Measurements from ENCODE around the gene CRYGB. TPM values are rescaled to one million over a fixed set of nuclear protein-coding genes. Genes with fewer than 3 reads are reported as not detected.
"Not testable (repeated sequence)": the region's sequence is repeated elsewhere in the genome, so short reads cannot be mapped to it uniquely, and the experiment has no call there.

CRYGB gene
- total and polyA plus RNA-seq, 7 donors, result not detected

- Histone ChIP-seq H3K4me1 (peaks cover 0 to 6% (median 3%) of the 10 kb centered on the region in 4 donors), H3K9me3 (no peaks in the 10 kb centered on the region), H3K27me3 (peaks cover 0 to 22% (median 11%) of the 10 kb centered on the region in 3 donors), H3K36me3 (no peaks in the 10 kb centered on the region), H3K27ac (no peak overlapping the region), H3K4me3 (no peak overlapping the region)
- WGBS, 2 donors, result 91 to 97% methylated on average over 4 of the region's 4 CpGs
- TF ChIP-seq POLR2AphosphoS5 (IDR thresholded peaks at IDR 0.05), result no peak
- TF ChIP-seq CTCF (IDR thresholded peaks at IDR 0.05), result no peak
- TF ChIP-seq POLR2A (IDR thresholded peaks at IDR 0.05), result no peak
- TF ChIP-seq EP300 (IDR thresholded peaks at IDR 0.05), result no peak
- intact Hi-C loops (cut with DNase I), result no loop called here
- no peak for DNase-seq
These were observed 18.9 kb downstream of the CRYGB start for GRCh38 chr2:208127090-208127489.

- 28 to 74% methylated on average over 4 of the region's 4 CpGs for WGBS, 2 donors
- TF ChIP-seq POLR2AphosphoS5 (IDR thresholded peaks at IDR 0.05), result no peak
- TF ChIP-seq POLR2A (IDR thresholded peaks at IDR 0.05), result no peak
- TF ChIP-seq CTCF (IDR thresholded peaks at IDR 0.05), result no peak
- TF ChIP-seq EP300 (IDR thresholded peaks at IDR 0.05), result no peak
- no peak for DNase-seq
- no peaks in the 10 kb centered on the region for H3K9me3 ChIP-seq
- intact Hi-C loops (cut with DNase I), result no loop called here
- peaks cover 0 to 26% (median 11%) of the 10 kb centered on the region in 3 donors for H3K27me3 ChIP-seq
- no peak overlapping the region for H3K4me3 ChIP-seq
- H3K36me3 ChIP-seq, result no peaks in the 10 kb centered on the region
- no peak overlapping the region for H3K27ac ChIP-seq
- peaks cover 0 to 6% (median 3%) of the 10 kb centered on the region in 4 donors for H3K4me1 ChIP-seq
These were observed 20.7 kb downstream of the CRYGB start for GRCh38 chr2:208125251-208125650.

- H3K9me3 ChIP-seq; DNase-seq; intact Hi-C loops (cut with DNase I); H3K36me3 ChIP-seq; H3K27ac ChIP-seq; H3K4me1 ChIP-seq: not testable (repeated sequence)
- Histone ChIP-seq H3K4me3 (peak within 1 kb of the TSS in 2 of 4 donors; percentile 13 to 23), H3K27me3 (peaks cover 0 to 26% (median 11%) of the 10 kb centered on the region in 3 donors)
- 15 to 47% methylated on average over 46 of the region's 46 CpGs for WGBS, 2 donors
These were observed 21.8 kb downstream of the CRYGB start, which contains the start of gene CRYGD for GRCh38 chr2:208124013-208124715. Gene CRYGD, minus strand, starts transcription at chr2:208124524. Its CDS starts 51 bp downstream, at chr2:208124473.

GRCh38 chr2:208122248-208122647 is 23.7 kb downstream of the CRYGB start:
- Histone ChIP-seq H3K27me3 (peaks cover 0 to 26% (median 11%) of the 10 kb centered on the region in 3 donors), H3K9me3 (no peaks in the 10 kb centered on the region), H3K4me3 (no peak overlapping the region), H3K27ac (no peak overlapping the region), H3K4me1 (peaks cover 0 to 6% (median 3%) of the 10 kb centered on the region in 4 donors), H3K36me3 (no peaks in the 10 kb centered on the region)
- TF ChIP-seq EP300 (IDR thresholded peaks at IDR 0.05), result no peak
- TF ChIP-seq POLR2AphosphoS5 (IDR thresholded peaks at IDR 0.05), result no peak
- TF ChIP-seq CTCF (IDR thresholded peaks at IDR 0.05), result no peak
- TF ChIP-seq POLR2A (IDR thresholded peaks at IDR 0.05), result no peak
- 91 to 98% methylated on average over 1 of the region's 1 CpG for WGBS, 2 donors
- intact Hi-C loops (cut with DNase I), result no loop called here
- no peak for DNase-seq

GRCh38 chr2:208118918-208119317 is 27.0 kb downstream of the CRYGB start:
- peaks cover 0 to 11% (median 5%) of the 10 kb centered on the region in 3 donors for H3K27me3 ChIP-seq
- H3K27ac ChIP-seq, result no peak overlapping the region
- intact Hi-C loops (cut with DNase I), result no loop called here
- no peak overlapping the region for H3K4me3 ChIP-seq
- no peak for DNase-seq
- H3K4me1 ChIP-seq, result peaks cover 0 to under 1% (median under 1%) of the 10 kb centered on the region in 4 donors
- WGBS, 2 donors, result 97% methylated on average over 3 of the region's 3 CpGs
- H3K36me3 ChIP-seq, result no peaks in the 10 kb centered on the region
- H3K9me3 ChIP-seq, result no peaks in the 10 kb centered on the region
- no peak for TF ChIP-seq POLR2AphosphoS5 (IDR thresholded peaks at IDR 0.05)
- no peak for TF ChIP-seq CTCF (IDR thresholded peaks at IDR 0.05)
- TF ChIP-seq EP300 (IDR thresholded peaks at IDR 0.05), result no peak
- TF ChIP-seq POLR2A (IDR thresholded peaks at IDR 0.05), result no peak

GRCh38 chr2:208117390-208117789 is 28.6 kb downstream of the CRYGB start:
- H3K27ac ChIP-seq; intact Hi-C loops (cut with DNase I): not testable (repeated sequence)

More at GRCh38 chr2:208117390-208117789, 28.6 kb downstream of the CRYGB start:
- not testable (repeated sequence) for H3K9me3 ChIP-seq, H3K36me3 ChIP-seq, H3K4me3 ChIP-seq, DNase-seq, H3K4me1 ChIP-seq
- 67 to 80% methylated on average over 11 of the region's 11 CpGs for WGBS, 2 donors
- H3K27me3 ChIP-seq, result peaks cover 0 to 15% (median 2%) of the 10 kb centered on the region in 3 donors
